Neural progenitor cell (in vitro differentiated cells): ENCODE measurements around the gene SLC25A42.

Source experiments
- EZH2 ChIP-seq: fragments of 200-600 bp; sonication (generic); IDR thresholded peaks from 2 replicates; pipeline ENCODE4 v1.6.1; 2017; ENCODE audit warnings: antibody characterized with exemption, mild to moderate bottlenecking, moderate library complexity
- EZH2phosphoT487 ChIP-seq: fragments of 200-600 bp; sonication (generic); IDR thresholded peaks from 2 replicates; pipeline ENCODE4 v1.6.1; 2017; ENCODE audit warnings: antibody characterized with exemption
- TF ChIP-seq, protein P1 (sequence below): fragments of 200-600 bp; sonication (generic); IDR thresholded peaks from 2 replicates; pipeline ENCODE4 v1.5.1; 2017; ENCODE audit warnings: antibody characterized with exemption, mild to moderate bottlenecking

DNA sequence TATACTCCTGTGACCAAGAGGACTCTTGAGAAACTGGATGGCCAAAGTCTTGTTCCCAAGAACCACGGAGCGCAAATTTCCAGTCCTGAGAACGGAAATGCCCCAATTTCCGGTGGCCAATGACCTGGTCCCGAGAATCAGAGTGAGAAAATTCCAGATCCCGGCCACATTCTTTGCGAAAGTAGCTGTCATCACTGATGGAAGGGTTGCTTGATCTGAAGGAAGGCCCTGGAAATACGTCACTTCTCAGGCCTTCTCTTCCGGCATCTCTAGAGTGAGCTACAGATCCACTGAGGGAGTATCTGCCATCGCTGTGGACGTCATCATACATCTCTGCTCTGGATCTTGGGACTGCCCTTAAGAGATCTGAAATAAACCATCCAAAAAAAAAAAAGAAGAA, 37.9 kb upstream of the SLC25A42 start:
- TF ChIP-seq EZH2phosphoT487 (no peak), EZH2 (no peak)
- TF ChIP-seq, protein P1, sequence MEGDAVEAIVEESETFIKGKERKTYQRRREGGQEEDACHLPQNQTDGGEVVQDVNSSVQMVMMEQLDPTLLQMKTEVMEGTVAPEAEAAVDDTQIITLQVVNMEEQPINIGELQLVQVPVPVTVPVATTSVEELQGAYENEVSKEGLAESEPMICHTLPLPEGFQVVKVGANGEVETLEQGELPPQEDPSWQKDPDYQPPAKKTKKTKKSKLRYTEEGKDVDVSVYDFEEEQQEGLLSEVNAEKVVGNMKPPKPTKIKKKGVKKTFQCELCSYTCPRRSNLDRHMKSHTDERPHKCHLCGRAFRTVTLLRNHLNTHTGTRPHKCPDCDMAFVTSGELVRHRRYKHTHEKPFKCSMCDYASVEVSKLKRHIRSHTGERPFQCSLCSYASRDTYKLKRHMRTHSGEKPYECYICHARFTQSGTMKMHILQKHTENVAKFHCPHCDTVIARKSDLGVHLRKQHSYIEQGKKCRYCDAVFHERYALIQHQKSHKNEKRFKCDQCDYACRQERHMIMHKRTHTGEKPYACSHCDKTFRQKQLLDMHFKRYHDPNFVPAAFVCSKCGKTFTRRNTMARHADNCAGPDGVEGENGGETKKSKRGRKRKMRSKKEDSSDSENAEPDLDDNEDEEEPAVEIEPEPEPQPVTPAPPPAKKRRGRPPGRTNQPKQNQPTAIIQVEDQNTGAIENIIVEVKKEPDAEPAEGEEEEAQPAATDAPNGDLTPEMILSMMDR: no peak
